ENCODE data around the gene GABRB3. TPM values are rescaled to one million over a fixed set of nuclear protein-coding genes. Genes with fewer than 3 reads are reported as not detected.
A peak's percentile ranks its signal among the peaks of the same experiment; 100 is the strongest.

Gene GABRB3
- total RNA-seq, 1 donor from 2014 or later: 114 TPM

GRCh38 chr15:26572602-26573350 lies 200.1 kb downstream of the GABRB3 start:
- FAIRE-seq (no peak), DNase-seq (ENCODE audit: low spot score in 2 of 2) (no peak)

- FAIRE-seq: no peak
- DNase-seq (ENCODE audit: low spot score in 2 of 2): no peak
Observed at GRCh38 chr15:26571346-26571745, 201.5 kb downstream of the GABRB3 start.

- no peak for FAIRE-seq
- DNase-seq (ENCODE audit: low spot score in 2 of 2): no peak
Observed at GRCh38 chr15:26565542-26565941, 207.3 kb downstream of the GABRB3 start.

- DNase-seq (ENCODE audit: low spot score in 2 of 2) (no peak), FAIRE-seq (no peak)
Observed at GRCh38 chr15:26564361-26564760, 208.5 kb downstream of the GABRB3 start.

- DNase-seq (ENCODE audit: low spot score in 2 of 2) (no peak), FAIRE-seq (no peak)
Observed at GRCh38 chr15:26562336-26562735, 210.5 kb downstream of the GABRB3 start.

- no peak for DNase-seq (ENCODE audit: low spot score in 2 of 2)
- FAIRE-seq: no peak
Observed at GRCh38 chr15:26561896-26562295, 211.0 kb downstream of the GABRB3 start.

GRCh38 chr15:26561130-26561529 lies 211.7 kb downstream of the GABRB3 start:
- FAIRE-seq (no peak), DNase-seq (ENCODE audit: low spot score in 2 of 2) (no peak)

- FAIRE-seq (no peak), DNase-seq (ENCODE audit: low spot score in 2 of 2) (no peak)
Observed at GRCh38 chr15:26555898-26556297, 217.0 kb downstream of the GABRB3 start.

GRCh38 chr15:26551473-26551872 lies 221.4 kb downstream of the GABRB3 start:
- FAIRE-seq (no peak), DNase-seq (ENCODE audit: low spot score in 2 of 2) (no peak)

GRCh38 chr15:26550880-26551279 lies 222.0 kb downstream of the GABRB3 start:
- FAIRE-seq (no peak), DNase-seq (ENCODE audit: low spot score in 2 of 2) (no peak)

GRCh38 chr15:26537663-26538062 lies 235.2 kb downstream of the GABRB3 start:
- peak; percentile 31 for FAIRE-seq
- no peak for DNase-seq (ENCODE audit: low spot score in 2 of 2)

- no peak for FAIRE-seq
- no peak for DNase-seq (ENCODE audit: low spot score in 2 of 2)
Observed at GRCh38 chr15:26531489-26531888, 241.4 kb downstream of the GABRB3 start.

- FAIRE-seq: no peak
- no peak for DNase-seq (ENCODE audit: low spot score in 2 of 2)
Observed at GRCh38 chr15:26525096-26525495, 247.8 kb downstream of the GABRB3 start.

GRCh38 chr15:26521691-26522198 lies 251.1 kb downstream of the GABRB3 start:
- DNase-seq (ENCODE audit: low spot score in 2 of 2) (no peak), FAIRE-seq (no peak)

- no peak for DNase-seq (ENCODE audit: low spot score in 2 of 2)
- FAIRE-seq: no peak
Observed at GRCh38 chr15:26521130-26521529, 251.7 kb downstream of the GABRB3 start.

GRCh38 chr15:26518885-26519284 lies 254.0 kb downstream of the GABRB3 start:
- FAIRE-seq: no peak
- DNase-seq (ENCODE audit: low spot score in 2 of 2): no peak

- DNase-seq (ENCODE audit: low spot score in 2 of 2) (no peak), FAIRE-seq (no peak)
Observed at GRCh38 chr15:26516102-26516980, 256.5 kb downstream of the GABRB3 start.

GRCh38 chr15:26504009-26504408 lies 268.9 kb downstream of the GABRB3 start:
- DNase-seq (ENCODE audit: low spot score in 2 of 2) (no peak), FAIRE-seq (no peak)
